NCI-H2227 (cell line): ENCODE measurements around the gene F7.

ENCODE experiments used
- DNase-seq: peaks from one replicate; lab custom pipeline; 2025; ENCODE audit not compliant: unreplicated experiment; lab: John Stamatoyannopoulos, UW

The F7 gene

GRCh38 chr13:113129921-113130750 is 24.5 kb downstream of the F7 start:
- no peak for DNase-seq

GRCh38 chr13:113135281-113135760 is 29.7 kb downstream of the F7 start:
- DNase-seq = no peak

GRCh38 chr13:113137691-113138298 is 32.2 kb downstream of the F7 start:
- no peak for DNase-seq

GRCh38 chr13:113138792-113139551 is 33.4 kb downstream of the F7 start:
- DNase-seq = no peak

GRCh38 chr13:113139577-113139976 is 34.0 kb downstream of the F7 start:
- no peak for DNase-seq

GRCh38 chr13:113140677-113141600 is 35.3 kb downstream of the F7 start:
- DNase-seq = no peak

GRCh38 chr13:113141601-113141970 is 36.0 kb downstream of the F7 start:
- DNase-seq = no peak

GRCh38 chr13:113142876-113143275 is 37.3 kb downstream of the F7 start:
- no peak for DNase-seq

GRCh38 chr13:113143466-113144254 is 38.1 kb downstream of the F7 start:
- DNase-seq = no peak

- no peak for DNase-seq
Measured at GRCh38 chr13:113144255-113144629, 38.7 kb downstream of the F7 start.

GRCh38 chr13:113145496-113145895 is 39.9 kb downstream of the F7 start:
- no peak for DNase-seq

GRCh38 chr13:113145911-113146598 is 40.5 kb downstream of the F7 start:
- DNase-seq = no peak

- no peak for DNase-seq
Measured at GRCh38 chr13:113146750-113147149, 41.2 kb downstream of the F7 start.

- DNase-seq = no peak
Measured at GRCh38 chr13:113147206-113147605, 41.6 kb downstream of the F7 start.

- DNase-seq = no peak
Measured at GRCh38 chr13:113148407-113148806, 42.8 kb downstream of the F7 start.

GRCh38 chr13:113148940-113149503 is 43.4 kb downstream of the F7 start:
- no peak for DNase-seq

- DNase-seq = no peak
Measured at GRCh38 chr13:113149711-113150549, 44.3 kb downstream of the F7 start.
